IMR-90 (cell line): ENCODE measurements around the gene ZC3H8. TPM values are rescaled to one million over a fixed set of nuclear protein-coding genes. Genes with fewer than 3 reads are reported as not detected.

ENCODE experiments used
- ATAC-seq: fragments of 200-7000 bp; cut with Tn5 transposase; 2 replicates; pipeline ENCODE4 v1.9.1; 2020; ENCODE audit warnings: low read depth, mild to moderate bottlenecking, moderate library complexity
- BruUV-seq: library from RNA; stranded (reverse); fragments of 400-500 nt; replicated peaks from 2 replicates; lab custom pipeline; 2021; lab: Mats Ljungman, UMichigan
- CTCF ChIA-PET: fragments of 300-600 bp; formaldehyde crosslinking; extraction: SDS; loops from one replicate; lab custom pipeline; 2021; ENCODE audit warnings: antibody characterized with exemption; lab: Yijun Ruan, JAX
- POLR2A ChIA-PET: fragments of 300-600 bp; sonication (Branson Sonifier 250); formaldehyde crosslinking; loops from one replicate; lab custom pipeline; 2022; ENCODE audit warnings: antibody characterized with exemption; ENCODE audit not compliant: unreplicated experiment; lab: Charles Lee
- DNase-seq: peaks from one replicate; pipeline ENCODE4 v3.0.0; 2013
- H2AFZ ChIP-seq: replicated peaks from 2 replicates; pipeline ENCODE3; 2013; ENCODE audit warnings: low read length, mild to moderate bottlenecking; ENCODE audit not compliant: poor library complexity
- H2AK5ac ChIP-seq: 2 replicates; pipeline ENCODE4 v1.6.1; 2013; ENCODE audit warnings: low read depth, low read length, inconsistent platforms
- H2AK9ac ChIP-seq: replicated peaks from 2 replicates; pipeline ENCODE3; 2013; ENCODE audit warnings: mild to moderate bottlenecking, low read depth, low read length, moderate library complexity; ENCODE audit not compliant: poor library complexity
- H2BK120ac ChIP-seq: 2 replicates; pipeline ENCODE4 v1.6.1; 2013; ENCODE audit warnings: low read depth, low read length, inconsistent platforms
- H2BK15ac ChIP-seq: 3 replicates; pipeline ENCODE4 v1.6.1; 2013; ENCODE audit warnings: low read depth, low read length, inconsistent platforms
- H2BK20ac ChIP-seq: 2 replicates; pipeline ENCODE4 v1.6.1; 2013; ENCODE audit warnings: low read depth, mild to moderate bottlenecking, inconsistent platforms, low read length, moderate library complexity
- H2BK5ac ChIP-seq: 2 replicates; pipeline ENCODE4 v1.6.1; 2013; ENCODE audit warnings: mild to moderate bottlenecking, low read depth, low read length, inconsistent platforms; ENCODE audit not compliant: poor library complexity, severe bottlenecking
- H3K14ac ChIP-seq: replicated peaks from 2 replicates; pipeline ENCODE4 v1.6.1; 2013; ENCODE audit warnings: low read depth, low read length, inconsistent platforms
- H3K18ac ChIP-seq: 2 replicates; pipeline ENCODE4 v1.6.1; 2013; ENCODE audit warnings: low read depth, low read length, control low read depth
- H3K23ac ChIP-seq: 2 replicates; pipeline ENCODE4 v1.6.1; 2013; ENCODE audit warnings: low read depth, low read length, inconsistent platforms
- H3K27ac ChIP-seq: 2 replicates; pipeline ENCODE4 v1.5.1; 2013; ENCODE audit warnings: mild to moderate bottlenecking, control low read depth, low read length; ENCODE audit not compliant: insufficient read depth
- H3K27me3 ChIP-seq: 2 replicates; pipeline ENCODE4 v1.6.1; 2013; ENCODE audit warnings: low read length; ENCODE audit not compliant: control insufficient read depth, insufficient read depth
- H3K36me3 ChIP-seq: 2 replicates; pipeline ENCODE4 v1.6.1; 2013; ENCODE audit warnings: low read length, mixed read lengths; ENCODE audit not compliant: control insufficient read depth, insufficient read depth
- H3K4ac ChIP-seq: 2 replicates; pipeline ENCODE4 v1.6.1; 2013; ENCODE audit warnings: low read depth, low read length, inconsistent platforms
- H3K4me1 ChIP-seq: 2 replicates; pipeline ENCODE4 v1.6.1; 2013; ENCODE audit warnings: low read length, mixed read lengths; ENCODE audit not compliant: control insufficient read depth, insufficient read depth
- H3K4me2 ChIP-seq: 2 replicates; pipeline ENCODE4 v1.6.1; 2013; ENCODE audit warnings: low read depth, mild to moderate bottlenecking, control low read depth, low read length, moderate library complexity
- H3K4me3 ChIP-seq: 2 replicates; pipeline ENCODE4 v1.5.1; 2013; ENCODE audit warnings: low read depth, mild to moderate bottlenecking, control low read depth, low read length, moderate library complexity; ENCODE audit not compliant: insufficient read depth
- H3K56ac ChIP-seq: 2 replicates; pipeline ENCODE4 v1.6.1; 2013; ENCODE audit warnings: low read length, inconsistent platforms; ENCODE audit not compliant: insufficient read depth; ENCODE audit errors: extremely low read depth
- H3K79me1 ChIP-seq, 2 experiments: 2 replicates each; pipeline ENCODE4 v1.6.1; 2013; ENCODE audit warnings: low read length in 2 of 2, inconsistent platforms in 1 of 2, low read depth in 1 of 2
- H3K9ac ChIP-seq: 2 replicates; pipeline ENCODE4 v1.6.1; 2013; ENCODE audit warnings: low read depth, low read length, control low read depth
- H3K9me1 ChIP-seq: 2 replicates; pipeline ENCODE4 v1.6.1; 2013; ENCODE audit warnings: low read length, inconsistent platforms; ENCODE audit not compliant: insufficient read depth
- H3K9me3 ChIP-seq: 2 replicates; pipeline ENCODE4 v1.6.1; 2013; ENCODE audit warnings: low read length; ENCODE audit not compliant: control insufficient read depth, insufficient read depth
- H4K20me1 ChIP-seq: 2 replicates; pipeline ENCODE4 v1.6.1; 2013; ENCODE audit warnings: low read length, inconsistent platforms; ENCODE audit not compliant: insufficient read depth
- H4K5ac ChIP-seq: 2 replicates; pipeline ENCODE4 v1.6.1; 2013; ENCODE audit warnings: mild to moderate bottlenecking, low read depth, low read length, control low read depth
- H4K8ac ChIP-seq, 2 experiments: 2 replicates each; pipeline ENCODE4 v1.6.1; 2013; ENCODE audit warnings: low read depth in 2 of 2, low read length in 2 of 2, control low read depth in 1 of 2, inconsistent platforms in 1 of 2
- H4K91ac ChIP-seq: 2 replicates; pipeline ENCODE4 v1.6.1; 2013; ENCODE audit warnings: low read depth, low read length, inconsistent platforms; ENCODE audit not compliant: insufficient read depth
- CHD1 ChIP-seq: IDR thresholded peaks from 2 replicates; pipeline ENCODE4 v1.6.1; 2012; ENCODE audit warnings: low read depth, low read length, improper control_type of control experiment
- MAFK ChIP-seq: IDR thresholded peaks from 2 replicates; pipeline ENCODE4 v1.6.1; 2012; ENCODE audit warnings: low read depth, low read length, improper control_type of control experiment
- MAZ ChIP-seq: IDR thresholded peaks from 2 replicates; pipeline ENCODE4 v1.6.1; 2012; ENCODE audit warnings: low read depth, mild to moderate bottlenecking, low read length, improper control_type of control experiment, moderate library complexity, borderline replicate concordance
- MXI1 ChIP-seq: IDR thresholded peaks from 2 replicates; pipeline ENCODE4 v1.6.1; 2012; ENCODE audit warnings: low read depth, mild to moderate bottlenecking, low read length, moderate library complexity, borderline replicate concordance
- POLR2A ChIP-seq: IDR thresholded peaks from 2 replicates; pipeline ENCODE4 v1.6.1; 2012; ENCODE audit warnings: mild to moderate bottlenecking, low read depth, low read length
- RCOR1 ChIP-seq: IDR thresholded peaks from 2 replicates; pipeline ENCODE4 v1.6.1; 2012; ENCODE audit warnings: mild to moderate bottlenecking, low read length, improper control_type of control experiment; ENCODE audit not compliant: insufficient replicate concordance
- RFX5 ChIP-seq: IDR thresholded peaks from 2 replicates; pipeline ENCODE4 v1.8.0; 2012; ENCODE audit warnings: low read depth, mild to moderate bottlenecking, low read length, moderate library complexity
- SMC3 ChIP-seq: fragments of 150-350 bp; IDR thresholded peaks from 2 replicates; pipeline ENCODE4 v1.6.1; 2016; ENCODE audit warnings: low read depth, mild to moderate bottlenecking, antibody characterized with exemption, low read length, moderate library complexity
- WGBS, 2 experiments: methylation state at CpG; one replicate each; pipeline versions ENCODE4 v1.1.5 to v1.1.7; 2013; ENCODE audit warnings: missing lambda C conversion rate in 2 of 2; ENCODE audit not compliant: insufficient read length in 1 of 2; ENCODE audit errors: extremely low coverage in 2 of 2; 5-methylcytosine and 5-hydroxymethylcytosine counted together
- dilution Hi-C: fragments of 300-500 bp; cut with HindIII; formaldehyde crosslinking; loops from one replicate; pipeline ENCODE4 v1.14.3; 2018; ENCODE audit warnings: low sequenced_read_pairs; ENCODE audit not compliant: unreplicated experiment
- in situ Hi-C: fragments of 300-500 bp; cut with MboI; formaldehyde crosslinking; loops from 3 replicates; pipeline ENCODE4 v1.14.3; 2019; ENCODE audit warnings: low sequenced_read_pairs, inconsistent platforms, mixed read lengths
- intact Hi-C: fragments of 100-400 bp; cut with micrococcal nuclease; formaldehyde crosslinking; loops from 2 replicates; pipeline ENCODE4 v1.10.0; 2022
- polyA plus RNA-seq, 3 experiments: library from polyadenylated mRNA; depleted of rRNA; stranded (reverse); fragments of >200 nt; gene quantifications; 2 replicates each; pipeline ENCODE4 v1.2.3, GENCODE V29; 2012; ENCODE audit warnings: low replicate concordance in 1 of 3
- total RNA-seq: library from RNA; depleted of rRNA; stranded (reverse); fragments of >200 nt; gene quantifications from 2 replicates; pipeline ENCODE4 v1.2.3, GENCODE V29; 2012

ZC3H8 gene
- total and polyA plus RNA-seq, 2 of the 4 experiments (the other 2 are of a cell fraction): 0.18 to 1.6 TPM

GRCh38 chr2:112184121-112184520, 70.7 kb downstream of the ZC3H8 start:
- Histone ChIP-seq H3K9me1 (0 out of 2 replicates have a peak, but pooled peaks cover 3% of the 10 kb centered on the region), H3K27me3 (peaks cover 16% of the 10 kb centered on the region), H2AFZ (peak overlapping the region; percentile 17), H3K4me2 (no peak overlapping the region), H2BK5ac (no peak overlapping the region), H3K14ac (no peak overlapping the region), H3K4me3 (no peak overlapping the region), H3K27ac (no peak overlapping the region), H4K5ac (no peak overlapping the region), H4K20me1 (no peaks in the 10 kb centered on the region), H2BK20ac (no peak overlapping the region), H4K91ac (no peak overlapping the region), H2BK120ac (no peak overlapping the region), H3K36me3 (no peaks in the 10 kb centered on the region), H2BK15ac (no peak overlapping the region), H4K8ac (no peak overlapping the region), H3K79me1 (no peaks in the 10 kb centered on the region), H3K9ac (no peak overlapping the region), H3K56ac (no peak overlapping the region), H3K9me3 (no peaks in the 10 kb centered on the region; the same call in none of the 2 replicates), H3K23ac (no peak overlapping the region), H3K4ac (no peak overlapping the region), H2AK5ac (no peak overlapping the region), H3K4me1 (no peaks in the 10 kb centered on the region), H3K18ac (no peak overlapping the region), H2AK9ac (no peak overlapping the region)
- POLR2A ChIA-PET: no interaction called here
- dilution Hi-C loops: no loop called here
- BruUV-seq: no TSS peak
- ATAC-seq (no peak), DNase-seq (no peak)
- no CpG with 5 or more reads among the region's 8 CpGs for WGBS, 2 experiments
- no peak for TF ChIP-seq RFX5
- no peak for TF ChIP-seq MXI1
- TF ChIP-seq POLR2A: no peak
- no peak for TF ChIP-seq CHD1
- no peak for TF ChIP-seq SMC3
- no peak for TF ChIP-seq RCOR1
- TF ChIP-seq MAFK: no peak
- no peak for TF ChIP-seq MAZ
- intact Hi-C loops: no loop called here
- CTCF ChIA-PET: no interaction called here
- in situ Hi-C loops: no loop called here
